MG63 (cell line): Measurements from ENCODE around the gene DGLUCY. TPM values are rescaled to one million over a fixed set of nuclear protein-coding genes. Genes with fewer than 3 reads are reported as not detected.
"Not testable (repeated sequence)": the region's sequence is repeated elsewhere in the genome, so short reads cannot be mapped to it uniquely, and the experiment has no call there.

ENCODE experiments used
- DNase-seq: peaks from one replicate; pipeline ENCODE4 v3.0.0-alpha.2; 2020
- H3K27me3 ChIP-seq: fragments of 250-450 bp; sonication (Bioruptor Pico); 2 replicates; pipeline ENCODE4 v1.5.1; 2020; ENCODE audit warnings: mild to moderate bottlenecking, moderate library complexity
- H3K36me3 ChIP-seq: fragments of 250-450 bp; sonication (Bioruptor Pico); 2 replicates; pipeline ENCODE4 v1.5.1; 2020; ENCODE audit warnings: mild to moderate bottlenecking, moderate library complexity
- H3K4me3 ChIP-seq: fragments of 250-450 bp; sonication (Bioruptor Pico); 2 replicates; pipeline ENCODE4 v1.5.1; 2020; ENCODE audit warnings: mild to moderate bottlenecking, moderate library complexity
- H3K9me3 ChIP-seq: fragments of 250-450 bp; sonication (Bioruptor Pico); 2 replicates; pipeline ENCODE4 v1.5.1; 2020; ENCODE audit warnings: mild to moderate bottlenecking, moderate library complexity
- total RNA-seq: library from RNA; depleted of rRNA; stranded (reverse); fragments of >200 nt; shearing (Covaris generic); gene quantifications from 2 replicates; pipeline ENCODE4 v1.2.3, GENCODE V29; 2014; ENCODE audit warnings: low replicate concordance

The DGLUCY gene
- total RNA-seq, 1 experiment from 2014 or later: 18.3 TPM

DNA sequence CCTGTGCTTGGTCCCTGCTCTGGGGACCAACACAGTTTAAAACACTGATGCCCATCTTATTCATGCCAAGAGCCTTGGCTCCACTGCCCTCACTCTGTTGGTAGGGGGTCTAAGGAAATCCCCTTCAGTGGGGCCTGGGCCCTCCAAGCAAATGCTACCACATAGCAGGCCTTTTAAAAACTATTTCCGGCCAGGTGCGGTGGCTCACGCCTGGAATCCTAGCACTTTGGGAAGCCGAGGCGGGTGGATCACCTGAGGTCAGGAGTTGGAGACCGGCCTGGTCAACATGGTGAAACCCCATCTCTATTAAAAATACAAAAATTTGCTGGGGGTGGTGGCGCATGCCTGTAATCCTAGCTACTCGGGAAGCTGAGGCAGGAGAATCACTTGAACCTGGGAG is 131.7 kb downstream of the DGLUCY start:
- H3K27me3 ChIP-seq, DNase-seq, H3K36me3 ChIP-seq, H3K9me3 ChIP-seq, H3K4me3 ChIP-seq: not testable (repeated sequence)

GRCh38 chr14:91246051-91246852 is 132.4 kb downstream of the DGLUCY start:
- H3K9me3 ChIP-seq: no peaks in the 10 kb centered on the region
- no peaks in the 10 kb centered on the region for H3K36me3 ChIP-seq
- no peak overlapping the region for H3K4me3 ChIP-seq
- no peaks in the 10 kb centered on the region for H3K27me3 ChIP-seq
- DNase-seq: no peak

DNA sequence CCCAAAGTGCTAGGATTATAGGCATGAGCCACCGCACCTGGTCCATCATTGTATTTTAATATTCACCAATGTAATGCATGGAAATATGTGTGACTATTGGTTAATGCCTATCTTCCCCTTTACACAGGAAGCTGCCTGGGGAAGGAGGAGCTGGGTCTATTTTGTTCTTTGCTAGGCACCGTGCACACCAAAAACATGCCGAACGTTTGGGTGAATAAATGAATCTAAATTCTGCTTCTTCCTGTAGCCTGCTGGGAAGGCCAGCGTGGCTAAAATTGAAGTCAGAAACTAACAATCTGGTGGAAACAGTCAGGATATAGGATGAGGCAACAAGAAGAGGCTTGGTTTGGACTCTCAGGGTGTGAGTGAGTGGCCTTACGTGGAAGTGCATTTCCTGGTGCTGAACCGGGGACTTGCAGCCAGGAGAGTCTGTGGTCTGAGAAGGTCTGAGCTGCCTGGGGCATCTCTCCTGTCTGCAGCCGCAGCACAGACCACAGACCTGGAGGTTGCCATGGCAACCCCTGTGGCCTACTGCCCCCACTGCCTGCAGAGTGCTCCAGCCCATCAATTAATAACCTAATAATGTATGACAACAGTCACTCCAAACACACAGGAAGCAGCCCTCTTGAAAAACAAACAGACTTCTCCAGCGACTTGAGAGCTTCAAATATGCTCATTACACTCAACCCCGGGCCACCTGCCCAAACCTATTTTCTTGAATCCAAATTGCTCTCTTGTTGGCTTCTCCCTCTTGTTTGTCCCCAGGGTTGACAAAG is 136.2 kb downstream of the DGLUCY start:
- no peaks in the 10 kb centered on the region for H3K36me3 ChIP-seq
- no peak overlapping the region for H3K4me3 ChIP-seq
- no peak for DNase-seq
- no peaks in the 10 kb centered on the region for H3K9me3 ChIP-seq
- no peaks in the 10 kb centered on the region for H3K27me3 ChIP-seq

DNA sequence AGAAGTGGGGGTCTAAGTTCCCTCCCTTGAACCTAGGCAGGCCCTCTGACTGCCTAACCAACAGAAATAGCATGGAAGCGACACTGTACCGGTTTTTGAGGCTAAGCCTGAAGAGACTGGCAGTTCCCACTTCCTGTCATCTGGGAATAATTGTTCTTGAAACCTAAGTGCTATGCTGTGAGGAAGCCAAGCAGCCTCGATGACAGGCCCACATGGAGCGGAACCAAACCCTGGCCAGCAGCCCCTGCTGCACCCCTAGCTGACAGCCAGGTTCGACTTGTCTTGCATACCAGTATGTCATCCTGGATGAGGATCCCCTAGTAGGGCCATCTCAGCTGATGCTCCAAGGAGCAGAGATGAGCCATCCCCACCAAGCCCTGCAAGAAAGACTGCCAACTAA is 137.0 kb downstream of the DGLUCY start:
- Histone ChIP-seq H3K27me3 (no peaks in the 10 kb centered on the region), H3K4me3 (no peak overlapping the region), H3K9me3 (no peaks in the 10 kb centered on the region), H3K36me3 (no peaks in the 10 kb centered on the region)
- DNase-seq: no peak

DNA sequence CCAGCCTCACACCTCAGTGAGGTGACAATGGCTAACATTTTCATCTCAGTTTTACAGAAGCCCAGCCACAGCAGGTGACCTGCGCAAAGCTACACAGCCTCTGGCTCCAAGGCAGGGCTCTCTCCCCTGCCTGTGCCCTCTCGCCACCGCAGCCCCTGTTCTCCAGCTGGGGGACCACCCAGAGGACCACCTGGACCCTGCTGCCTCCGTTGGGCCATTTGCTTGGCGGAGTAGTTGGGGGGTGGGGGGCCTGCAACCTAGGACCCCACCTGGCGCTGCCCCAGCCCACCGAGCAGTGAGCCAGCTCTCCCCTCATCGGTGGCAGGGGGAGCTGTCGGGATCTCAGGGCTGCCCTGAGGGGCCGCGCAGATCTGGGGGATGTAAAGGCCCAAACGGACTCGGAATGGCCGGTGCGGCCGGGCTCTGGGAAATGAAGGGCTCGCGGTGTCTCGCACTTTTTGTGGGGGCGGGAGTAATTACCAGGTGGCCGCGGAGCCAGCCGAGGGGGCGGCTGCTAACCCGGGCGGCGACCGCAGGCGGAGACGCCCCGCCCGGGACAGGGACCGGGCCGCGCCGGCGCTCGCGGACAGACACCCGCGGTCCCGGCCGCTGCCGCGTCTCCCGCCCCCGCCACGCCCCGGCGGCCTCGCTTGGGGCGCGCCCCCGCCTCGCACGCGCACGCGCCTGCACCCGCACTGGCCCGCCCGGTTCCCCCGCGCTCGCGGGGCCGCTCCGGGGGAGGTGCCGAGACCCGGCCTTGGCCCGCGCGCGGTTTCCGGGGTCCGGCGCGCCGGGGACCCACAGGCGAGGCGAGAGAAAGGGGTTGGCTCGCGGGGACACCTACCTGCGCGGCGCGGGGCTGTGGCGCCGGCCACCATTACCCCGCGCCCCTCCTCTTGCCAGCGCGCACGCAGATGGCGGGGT is 139.3 kb downstream of the DGLUCY start:
- no peaks in the 10 kb centered on the region for H3K27me3 ChIP-seq
- no peaks in the 10 kb centered on the region for H3K9me3 ChIP-seq
- peak overlapping the region; percentile 31; the same call in 1 of the 2 replicates for H3K4me3 ChIP-seq
- no peaks in the 10 kb centered on the region for H3K36me3 ChIP-seq
- DNase-seq: no peak

DNA sequence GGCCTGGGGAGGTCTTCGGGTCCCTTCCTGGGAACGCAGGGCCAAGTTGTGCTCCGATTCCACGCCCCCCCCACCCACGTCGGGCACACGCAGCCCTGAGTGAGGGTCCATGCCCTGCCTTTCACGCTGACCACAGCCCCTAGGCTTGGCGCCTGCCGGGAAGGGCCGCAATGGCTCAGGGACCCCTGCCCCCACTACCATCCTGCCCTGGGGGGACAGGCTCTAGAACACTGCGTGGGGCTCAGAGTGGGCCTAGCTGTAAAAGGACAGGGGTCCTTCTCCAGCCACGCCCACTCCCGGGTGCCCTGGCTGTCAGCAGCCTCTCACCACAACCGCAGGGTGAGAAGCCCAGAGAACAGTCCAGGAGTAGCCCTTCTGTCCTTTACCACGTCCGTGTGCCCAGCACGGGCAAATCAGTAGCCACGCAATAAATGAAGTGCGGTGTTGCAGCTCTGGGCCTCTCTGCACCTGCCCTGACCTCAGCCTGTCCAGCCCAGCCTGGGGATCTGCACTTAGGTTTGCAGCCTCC is 140.0 kb downstream of the DGLUCY start:
- Histone ChIP-seq H3K27me3 (no peaks in the 10 kb centered on the region), H3K9me3 (no peaks in the 10 kb centered on the region), H3K36me3 (no peaks in the 10 kb centered on the region), H3K4me3 (no peak overlapping the region)
- DNase-seq: no peak

DNA sequence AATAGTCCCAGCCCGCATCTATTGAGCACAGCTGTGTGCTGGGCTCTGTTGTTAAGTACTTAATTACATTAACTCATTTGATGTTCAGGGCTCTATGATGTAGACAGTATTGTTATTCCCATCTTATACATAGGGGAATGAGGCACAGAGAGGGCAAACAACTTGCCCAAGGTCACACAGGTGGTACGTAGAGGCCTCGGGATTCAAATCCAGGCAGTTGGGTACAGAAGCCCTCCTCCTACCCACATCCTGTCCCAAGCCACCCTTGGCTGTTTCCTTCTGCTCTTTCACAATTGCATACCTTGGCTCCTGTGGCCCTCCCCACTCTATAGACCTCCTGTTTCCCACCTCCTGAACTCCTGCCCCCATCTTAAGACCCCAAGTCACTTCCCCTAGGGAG is 140.6 kb downstream of the DGLUCY start:
- H3K9me3 ChIP-seq: no peaks in the 10 kb centered on the region
- H3K4me3 ChIP-seq: no peak overlapping the region
- no peak for DNase-seq
- no peaks in the 10 kb centered on the region for H3K27me3 ChIP-seq
- no peaks in the 10 kb centered on the region for H3K36me3 ChIP-seq

DNA sequence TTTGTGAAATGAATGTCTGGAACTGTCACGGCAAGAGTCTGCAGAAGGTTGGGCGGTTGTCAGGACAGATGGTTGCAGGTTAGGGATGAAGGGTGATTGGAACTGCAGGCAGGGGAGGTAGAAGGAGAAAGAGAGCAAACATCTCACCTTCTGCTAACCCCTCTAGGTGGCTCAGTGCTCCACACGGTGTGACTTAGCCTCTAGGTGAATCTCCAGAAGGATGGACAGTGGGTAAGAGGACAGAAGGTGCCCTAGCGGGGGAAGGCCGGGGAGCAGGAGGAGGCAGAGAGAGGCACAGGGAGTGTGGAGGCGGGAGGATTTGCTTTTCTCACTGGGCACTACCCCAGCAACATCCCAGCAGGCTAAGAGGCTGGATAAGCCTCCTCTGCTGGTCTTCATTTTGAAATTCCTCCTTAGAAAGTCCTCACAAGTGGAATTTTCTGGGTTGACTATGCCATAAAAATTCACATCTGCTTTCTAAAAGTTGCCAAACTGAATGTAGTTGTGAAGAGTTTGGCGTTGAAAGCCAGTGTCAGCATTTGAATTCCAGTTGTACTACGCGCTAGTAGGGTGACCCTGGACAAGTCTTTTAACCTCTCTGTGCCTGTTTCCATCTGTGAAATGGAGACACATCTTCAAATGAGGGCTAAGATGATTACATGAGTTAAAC is 141.3 kb downstream of the DGLUCY start:
- DNase-seq: no peak
- no peaks in the 10 kb centered on the region for H3K27me3 ChIP-seq
- no peaks in the 10 kb centered on the region for H3K36me3 ChIP-seq
- H3K9me3 ChIP-seq: no peaks in the 10 kb centered on the region
- no peak overlapping the region for H3K4me3 ChIP-seq

GRCh38 chr14:91256661-91257060 is 142.8 kb downstream of the DGLUCY start:
- Histone ChIP-seq H3K36me3 (no peaks in the 10 kb centered on the region), H3K27me3 (no peaks in the 10 kb centered on the region), H3K9me3 (no peaks in the 10 kb centered on the region), H3K4me3 (no peak overlapping the region)
- DNase-seq: no peak

GRCh38 chr14:91257328-91258010 is 143.6 kb downstream of the DGLUCY start:
- H3K27me3 ChIP-seq: no peaks in the 10 kb centered on the region
- H3K9me3 ChIP-seq: no peaks in the 10 kb centered on the region
- no peak overlapping the region for H3K4me3 ChIP-seq
- no peaks in the 10 kb centered on the region for H3K36me3 ChIP-seq
- DNase-seq: no peak

GRCh38 chr14:91258011-91258618 is 144.2 kb downstream of the DGLUCY start:
- no peaks in the 10 kb centered on the region for H3K27me3 ChIP-seq
- H3K9me3 ChIP-seq: no peaks in the 10 kb centered on the region
- no peaks in the 10 kb centered on the region for H3K36me3 ChIP-seq
- H3K4me3 ChIP-seq: no peak overlapping the region
- DNase-seq: peak; percentile 66

- no peaks in the 10 kb centered on the region for H3K9me3 ChIP-seq
- H3K4me3 ChIP-seq: no peak overlapping the region
- H3K36me3 ChIP-seq: no peaks in the 10 kb centered on the region
- DNase-seq: no peak
- no peaks in the 10 kb centered on the region for H3K27me3 ChIP-seq
Observed at GRCh38 chr14:91258876-91259275, 145.0 kb downstream of the DGLUCY start.

GRCh38 chr14:91261115-91261514 is 147.2 kb downstream of the DGLUCY start:
- no peaks in the 10 kb centered on the region for H3K27me3 ChIP-seq
- DNase-seq: no peak
- H3K36me3 ChIP-seq: no peaks in the 10 kb centered on the region
- H3K9me3 ChIP-seq: no peaks in the 10 kb centered on the region
- no peak overlapping the region for H3K4me3 ChIP-seq

DNA sequence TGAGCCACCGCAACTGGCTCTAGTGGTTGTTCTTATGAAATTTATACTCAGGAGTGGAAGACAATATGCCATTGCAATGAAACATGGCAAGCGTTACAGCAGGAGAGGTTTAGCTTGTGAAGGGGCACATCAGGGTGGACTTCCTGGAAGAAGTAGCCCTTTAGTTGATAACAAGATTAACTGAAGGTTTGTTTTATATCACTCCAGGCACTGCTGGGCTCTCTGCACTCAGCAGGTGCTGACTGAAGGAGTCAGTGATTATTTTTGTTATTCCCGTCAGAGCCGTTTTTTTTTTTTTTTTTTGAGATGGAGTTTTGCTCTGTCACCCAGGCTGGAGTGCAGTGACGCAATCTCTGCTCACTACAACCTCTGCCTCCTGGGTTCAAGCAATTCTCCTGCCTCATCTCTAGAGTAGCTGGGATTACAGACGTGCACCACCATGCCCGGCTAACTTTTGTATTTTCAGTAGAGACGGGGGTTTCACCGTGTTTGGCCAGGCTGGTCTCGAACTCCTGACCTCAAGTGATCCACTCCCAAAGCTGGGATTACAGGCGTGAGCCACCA is 148.2 kb downstream of the DGLUCY start:
- no peak for DNase-seq
- Histone ChIP-seq H3K4me3 (no peak overlapping the region), H3K27me3 (no peaks in the 10 kb centered on the region), H3K9me3 (no peaks in the 10 kb centered on the region), H3K36me3 (no peaks in the 10 kb centered on the region)

GRCh38 chr14:91263329-91263728 is 149.5 kb downstream of the DGLUCY start:
- H3K27me3 ChIP-seq: no peaks in the 10 kb centered on the region
- H3K4me3 ChIP-seq: no peak overlapping the region
- no peak for DNase-seq
- no peaks in the 10 kb centered on the region for H3K9me3 ChIP-seq
- H3K36me3 ChIP-seq: no peaks in the 10 kb centered on the region
